PC-9 (cell line): ENCODE data around the gene FBXO24.

Experiments
- CTCF ChIP-seq: fragments of 200-600 bp; sonication (generic); conservative IDR thresholded peaks from 2 replicates; pipeline ENCODE4 v1.6.1; 2017; ENCODE audit warnings: mixed run types, antibody characterized with exemption, mild to moderate bottlenecking, moderate library complexity
- EZH2 ChIP-seq: fragments of 200-600 bp; sonication (generic); IDR thresholded peaks from 2 replicates; pipeline ENCODE4 v1.8.0; 2017; ENCODE audit warnings: antibody characterized with exemption, low read depth

DNA sequence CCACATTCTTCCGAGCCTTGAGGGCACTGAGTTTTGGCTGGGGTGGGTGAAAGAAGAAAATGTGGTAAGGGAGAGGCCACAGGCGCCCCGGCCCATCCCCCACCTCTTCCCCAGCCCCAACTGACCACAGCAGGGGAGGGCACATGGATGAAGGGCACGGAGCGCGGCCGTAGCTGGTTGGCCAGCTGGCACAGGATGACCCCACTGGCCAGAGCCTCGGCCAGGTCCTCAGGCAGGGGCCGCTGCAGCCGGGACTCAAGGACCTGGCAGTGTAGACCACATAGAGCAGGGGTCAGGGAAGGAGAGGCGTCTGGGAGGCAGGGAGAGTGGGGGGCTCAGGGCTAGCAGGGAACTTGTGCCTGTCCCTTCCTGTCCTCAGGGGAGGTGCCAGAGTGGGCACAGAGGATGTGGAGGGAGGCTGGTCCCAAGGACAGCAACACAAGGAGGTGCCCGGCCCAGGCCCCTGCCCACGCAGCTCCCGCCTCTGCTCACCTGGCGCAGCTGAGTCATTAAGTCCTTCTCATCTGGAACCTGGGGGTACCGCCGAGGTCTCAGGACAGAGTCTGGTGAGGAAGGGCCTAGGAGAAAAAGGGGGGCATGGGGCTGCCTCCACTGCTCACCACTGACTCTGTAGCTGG lies 10.3 kb upstream of the FBXO24 start:
- TF ChIP-seq CTCF (no peak), EZH2 (no peak)
